Liver (tissue), 3 donors: Measurements from ENCODE around the gene SPOCK2.

Experiments
- ATF3 ChIP-seq: IDR thresholded peaks from 2 replicates; pipeline ENCODE4 v1.6.1; 2016; ENCODE audit warnings: antibody characterized with exemption
- CTCF ChIP-seq: fragments of 150-350 bp; IDR thresholded peaks from 2 replicates; pipeline ENCODE4 v1.5.1; 2017; ENCODE audit warnings: improper control_type of control experiment, low read depth, low read length; ENCODE audit not compliant: missing input control
- GABPA ChIP-seq, 2 donors: IDR thresholded peaks in 1 of 2; conservative IDR thresholded peaks in 1 of 2; 2 replicates each; pipeline ENCODE4 v1.6.1; 2016; ENCODE audit warnings: antibody characterized with exemption in 2 of 2, mild to moderate bottlenecking in 1 of 2, moderate library complexity in 1 of 2
- JUND ChIP-seq, 2 donors: IDR thresholded peaks; 2 replicates each; pipeline ENCODE4 v1.6.1; 2016; ENCODE audit warnings: antibody characterized with exemption in 2 of 2
- SP1 ChIP-seq: IDR thresholded peaks from 2 replicates; pipeline ENCODE4 v1.6.1; 2018; ENCODE audit warnings: antibody characterized with exemption, mild to moderate bottlenecking
- TAF1 ChIP-seq: conservative IDR thresholded peaks from 2 replicates; pipeline ENCODE4 v1.6.1; 2016; ENCODE audit warnings: antibody characterized with exemption, mild to moderate bottlenecking
- ZBTB33 ChIP-seq: IDR thresholded peaks from 2 replicates; pipeline ENCODE4 v1.6.1; 2016; ENCODE audit warnings: antibody characterized with exemption
- TF ChIP-seq, protein P1 (sequence below): IDR thresholded peaks from 2 replicates; pipeline ENCODE4 v1.6.1; 2016; ENCODE audit warnings: antibody characterized with exemption, mild to moderate bottlenecking
- donor health status: healthy.
- donor health status: healthy.

DNA sequence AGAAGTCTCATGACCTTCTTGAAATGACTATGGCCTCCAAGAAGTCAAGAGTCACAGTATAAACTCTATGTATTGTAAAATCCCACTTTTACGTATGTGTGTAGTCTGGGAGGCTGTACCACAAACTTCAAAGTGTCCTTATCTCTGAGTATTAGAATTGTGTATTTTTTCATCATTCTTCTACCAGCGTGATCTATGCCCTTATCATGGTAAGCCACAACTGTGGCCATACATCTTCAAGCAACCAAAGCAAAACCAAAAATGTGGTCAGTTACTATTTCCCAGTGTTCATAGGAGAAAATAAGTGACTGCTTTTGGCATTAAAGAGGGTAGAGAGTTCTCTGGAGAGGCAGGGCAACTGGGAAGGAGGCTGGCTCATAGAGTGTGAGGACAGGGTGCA is 42.8 kb downstream of the SPOCK2 start:
- TF ChIP-seq CTCF (no peak), GABPA (IDR thresholded peaks at IDR 0.05 in 1 of 2, conservative IDR thresholded peaks at IDR 0.05 in 1 of 2) (no peak), TAF1 (no peak), ATF3 (no peak), JUND (IDR thresholded peaks at IDR 0.05) (no peak), SP1 (no peak), ZBTB33 (no peak)
- TF ChIP-seq, protein P1, sequence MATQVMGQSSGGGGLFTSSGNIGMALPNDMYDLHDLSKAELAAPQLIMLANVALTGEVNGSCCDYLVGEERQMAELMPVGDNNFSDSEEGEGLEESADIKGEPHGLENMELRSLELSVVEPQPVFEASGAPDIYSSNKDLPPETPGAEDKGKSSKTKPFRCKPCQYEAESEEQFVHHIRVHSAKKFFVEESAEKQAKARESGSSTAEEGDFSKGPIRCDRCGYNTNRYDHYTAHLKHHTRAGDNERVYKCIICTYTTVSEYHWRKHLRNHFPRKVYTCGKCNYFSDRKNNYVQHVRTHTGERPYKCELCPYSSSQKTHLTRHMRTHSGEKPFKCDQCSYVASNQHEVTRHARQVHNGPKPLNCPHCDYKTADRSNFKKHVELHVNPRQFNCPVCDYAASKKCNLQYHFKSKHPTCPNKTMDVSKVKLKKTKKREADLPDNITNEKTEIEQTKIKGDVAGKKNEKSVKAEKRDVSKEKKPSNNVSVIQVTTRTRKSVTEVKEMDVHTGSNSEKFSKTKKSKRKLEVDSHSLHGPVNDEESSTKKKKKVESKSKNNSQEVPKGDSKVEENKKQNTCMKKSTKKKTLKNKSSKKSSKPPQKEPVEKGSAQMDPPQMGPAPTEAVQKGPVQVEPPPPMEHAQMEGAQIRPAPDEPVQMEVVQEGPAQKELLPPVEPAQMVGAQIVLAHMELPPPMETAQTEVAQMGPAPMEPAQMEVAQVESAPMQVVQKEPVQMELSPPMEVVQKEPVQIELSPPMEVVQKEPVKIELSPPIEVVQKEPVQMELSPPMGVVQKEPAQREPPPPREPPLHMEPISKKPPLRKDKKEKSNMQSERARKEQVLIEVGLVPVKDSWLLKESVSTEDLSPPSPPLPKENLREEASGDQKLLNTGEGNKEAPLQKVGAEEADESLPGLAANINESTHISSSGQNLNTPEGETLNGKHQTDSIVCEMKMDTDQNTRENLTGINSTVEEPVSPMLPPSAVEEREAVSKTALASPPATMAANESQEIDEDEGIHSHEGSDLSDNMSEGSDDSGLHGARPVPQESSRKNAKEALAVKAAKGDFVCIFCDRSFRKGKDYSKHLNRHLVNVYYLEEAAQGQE, result no peak
